GM23338 (cell line): ENCODE data around the gene MAPK8. TPM values are rescaled to one million over a fixed set of nuclear protein-coding genes. Genes with fewer than 3 reads are reported as not detected.

Experiments
- ATAC-seq: fragments of 200-7000 bp; cut with Tn5 transposase; 3 replicates; pipeline ENCODE4 v1.9.1; 2020
- DNase-seq: peaks from one replicate; pipeline ENCODE4 v3.0.0-alpha.2; 2015; ENCODE audit warnings: low spot score
- H2AFZ ChIP-seq: fragments of 200-600 bp; sonication (generic); 2 replicates; pipeline ENCODE4 v1.8.0; 2016; ENCODE audit warnings: antibody characterized with exemption, mild to moderate bottlenecking, moderate library complexity
- H3F3A ChIP-seq: fragments of 200-600 bp; sonication (generic); replicated peaks from 2 replicates; pipeline ENCODE4 v1.8.0; 2017; ENCODE audit warnings: antibody characterized with exemption, mixed run types, low read depth
- H3K27ac ChIP-seq: fragments of 200-600 bp; sonication (generic); 2 replicates; pipeline ENCODE4 v1.6.1; 2016; ENCODE audit warnings: low read depth
- H3K27me3 ChIP-seq: fragments of 200-600 bp; sonication (generic); 2 replicates; pipeline ENCODE4 v1.8.0; 2016; ENCODE audit warnings: mild to moderate bottlenecking, mixed run types, moderate library complexity; ENCODE audit not compliant: insufficient read depth
- H3K36me3 ChIP-seq: fragments of 200-600 bp; sonication (generic); 2 replicates; pipeline ENCODE4 v1.8.0; 2016; ENCODE audit warnings: mild to moderate bottlenecking; ENCODE audit not compliant: insufficient read depth
- H3K4me1 ChIP-seq: fragments of 200-600 bp; sonication (generic); 2 replicates; pipeline ENCODE4 v1.8.0; 2016; ENCODE audit warnings: mild to moderate bottlenecking, moderate library complexity; ENCODE audit not compliant: insufficient read depth
- H3K4me2 ChIP-seq: fragments of 200-600 bp; sonication (generic); 2 replicates; pipeline ENCODE4 v1.7.1; 2017; ENCODE audit warnings: mixed run types
- H3K4me3 ChIP-seq: fragments of 200-600 bp; sonication (generic); 2 replicates; pipeline ENCODE4 v1.6.1; 2016; ENCODE audit warnings: mixed run types
- H3K79me2 ChIP-seq: fragments of 200-600 bp; sonication (generic); replicated peaks from 2 replicates; pipeline ENCODE4 v1.8.0; 2017; ENCODE audit warnings: mild to moderate bottlenecking; ENCODE audit not compliant: insufficient read depth
- H3K9me2 ChIP-seq: fragments of 200-600 bp; sonication (generic); 2 replicates; pipeline ENCODE4 v1.8.0; 2017; ENCODE audit not compliant: insufficient read depth
- H4K20me1 ChIP-seq: fragments of 200-600 bp; sonication (generic); replicated peaks from 2 replicates; pipeline ENCODE4 v1.8.0; 2017; ENCODE audit warnings: mild to moderate bottlenecking; ENCODE audit not compliant: insufficient read depth
- H3K27ac Mint-ChIP-seq: 2 replicates; pipeline ENCODE4 v1.8.0; 2020; ENCODE audit warnings: inconsistent platforms, mild to moderate bottlenecking, moderate library complexity, mixed read lengths
- H3K27me3 Mint-ChIP-seq: 3 replicates; pipeline ENCODE4 v1.8.0; 2022; ENCODE audit warnings: low read depth, mild to moderate bottlenecking, moderate library complexity, mixed read lengths, inconsistent platforms; ENCODE audit not compliant: insufficient read depth, poor library complexity
- H3K36me3 Mint-ChIP-seq: 3 replicates; pipeline ENCODE4 v1.8.0; 2021; ENCODE audit warnings: low read depth, mild to moderate bottlenecking, inconsistent platforms, moderate library complexity, mixed read lengths
- H3K4me1 Mint-ChIP-seq: 3 replicates; pipeline ENCODE4 v1.8.0; 2020; ENCODE audit warnings: mild to moderate bottlenecking, inconsistent platforms, mixed read lengths
- H3K4me3 Mint-ChIP-seq: 3 replicates; pipeline ENCODE4 v1.8.0; 2021; ENCODE audit warnings: moderate library complexity, mild to moderate bottlenecking, inconsistent platforms, mixed read lengths
- H3K9me3 Mint-ChIP-seq: 3 replicates; pipeline ENCODE4 v1.8.0; 2020; ENCODE audit warnings: moderate library complexity, mild to moderate bottlenecking, inconsistent platforms, mixed read lengths
- CREB1 ChIP-seq: fragments of 250-450 bp; sonication (Bioruptor Pico); IDR thresholded peaks from 2 replicates; pipeline ENCODE4 v1.5.0; 2020; ENCODE audit warnings: low read depth, mild to moderate bottlenecking, moderate library complexity
- EZH2phosphoT487 ChIP-seq: fragments of 200-600 bp; sonication (generic); IDR thresholded peaks from one replicate; pipeline ENCODE4 v1.8.1; 2018; ENCODE audit warnings: antibody characterized with exemption; ENCODE audit not compliant: unreplicated experiment
- POLR2AphosphoS5 ChIP-seq: IDR thresholded peaks from 2 replicates; pipeline ENCODE4 v1.6.1; 2016; ENCODE audit warnings: antibody characterized with exemption, low read depth
- STAT1 ChIP-seq: IDR thresholded peaks from one replicate; pipeline ENCODE4 v1.6.1; 2016; ENCODE audit warnings: antibody characterized with exemption; ENCODE audit not compliant: unreplicated experiment
- ZNF114 ChIP-seq: fragments of 250-450 bp; sonication (Bioruptor Pico); IDR thresholded peaks from 2 replicates; pipeline ENCODE4 v1.5.0; 2020; ENCODE audit warnings: mild to moderate bottlenecking, moderate library complexity
- polyA plus RNA-seq: library from polyadenylated mRNA; unstranded; fragments of >200 nt; fragmentation: Nextera tagmentation; extraction: Ambion mirVana; gene quantifications from 2 replicates; pipeline ENCODE4 v1.2.1, GENCODE V29; 2016
- total RNA-seq: library from RNA; depleted of rRNA; stranded (reverse); fragments of >200 nt; shearing (Covaris generic); gene quantifications from 2 replicates; pipeline ENCODE4 v1.2.3, GENCODE V29; 2014
- TF ChIP-seq, protein P1 (sequence below): fragments of 250-450 bp; sonication (Bioruptor Pico); IDR thresholded peaks from 2 replicates; pipeline ENCODE4 v1.5.0; 2020; ENCODE audit warnings: mild to moderate bottlenecking, moderate library complexity
- TF ChIP-seq, protein P2 (sequence below): IDR thresholded peaks from 2 replicates; pipeline ENCODE4 v1.6.1; 2016; ENCODE audit warnings: antibody characterized with exemption

The MAPK8 gene
- total and polyA plus RNA-seq, 2 experiments from 2014 or later, result 52.4 to 73.6 TPM

DNA sequence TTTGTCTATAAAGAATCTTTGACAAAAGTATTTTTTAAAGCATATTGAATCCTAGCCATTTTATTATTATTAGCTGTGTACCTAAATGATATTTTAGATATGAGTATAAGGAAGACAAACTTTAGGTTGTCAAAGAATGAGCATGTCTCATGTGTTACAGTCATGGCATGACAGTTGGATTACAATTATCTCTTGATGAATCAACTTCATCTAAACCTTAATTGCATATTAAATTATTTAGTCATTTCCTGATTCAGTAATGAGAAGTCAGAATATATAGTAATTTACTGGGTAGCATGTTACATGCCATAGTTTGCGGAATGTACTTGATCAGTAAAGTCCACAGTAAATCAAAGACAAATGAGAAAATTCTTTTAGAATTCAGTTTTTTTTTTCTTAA, 59.2 kb downstream of the MAPK8 start (continued):
- TF ChIP-seq, protein P1, sequence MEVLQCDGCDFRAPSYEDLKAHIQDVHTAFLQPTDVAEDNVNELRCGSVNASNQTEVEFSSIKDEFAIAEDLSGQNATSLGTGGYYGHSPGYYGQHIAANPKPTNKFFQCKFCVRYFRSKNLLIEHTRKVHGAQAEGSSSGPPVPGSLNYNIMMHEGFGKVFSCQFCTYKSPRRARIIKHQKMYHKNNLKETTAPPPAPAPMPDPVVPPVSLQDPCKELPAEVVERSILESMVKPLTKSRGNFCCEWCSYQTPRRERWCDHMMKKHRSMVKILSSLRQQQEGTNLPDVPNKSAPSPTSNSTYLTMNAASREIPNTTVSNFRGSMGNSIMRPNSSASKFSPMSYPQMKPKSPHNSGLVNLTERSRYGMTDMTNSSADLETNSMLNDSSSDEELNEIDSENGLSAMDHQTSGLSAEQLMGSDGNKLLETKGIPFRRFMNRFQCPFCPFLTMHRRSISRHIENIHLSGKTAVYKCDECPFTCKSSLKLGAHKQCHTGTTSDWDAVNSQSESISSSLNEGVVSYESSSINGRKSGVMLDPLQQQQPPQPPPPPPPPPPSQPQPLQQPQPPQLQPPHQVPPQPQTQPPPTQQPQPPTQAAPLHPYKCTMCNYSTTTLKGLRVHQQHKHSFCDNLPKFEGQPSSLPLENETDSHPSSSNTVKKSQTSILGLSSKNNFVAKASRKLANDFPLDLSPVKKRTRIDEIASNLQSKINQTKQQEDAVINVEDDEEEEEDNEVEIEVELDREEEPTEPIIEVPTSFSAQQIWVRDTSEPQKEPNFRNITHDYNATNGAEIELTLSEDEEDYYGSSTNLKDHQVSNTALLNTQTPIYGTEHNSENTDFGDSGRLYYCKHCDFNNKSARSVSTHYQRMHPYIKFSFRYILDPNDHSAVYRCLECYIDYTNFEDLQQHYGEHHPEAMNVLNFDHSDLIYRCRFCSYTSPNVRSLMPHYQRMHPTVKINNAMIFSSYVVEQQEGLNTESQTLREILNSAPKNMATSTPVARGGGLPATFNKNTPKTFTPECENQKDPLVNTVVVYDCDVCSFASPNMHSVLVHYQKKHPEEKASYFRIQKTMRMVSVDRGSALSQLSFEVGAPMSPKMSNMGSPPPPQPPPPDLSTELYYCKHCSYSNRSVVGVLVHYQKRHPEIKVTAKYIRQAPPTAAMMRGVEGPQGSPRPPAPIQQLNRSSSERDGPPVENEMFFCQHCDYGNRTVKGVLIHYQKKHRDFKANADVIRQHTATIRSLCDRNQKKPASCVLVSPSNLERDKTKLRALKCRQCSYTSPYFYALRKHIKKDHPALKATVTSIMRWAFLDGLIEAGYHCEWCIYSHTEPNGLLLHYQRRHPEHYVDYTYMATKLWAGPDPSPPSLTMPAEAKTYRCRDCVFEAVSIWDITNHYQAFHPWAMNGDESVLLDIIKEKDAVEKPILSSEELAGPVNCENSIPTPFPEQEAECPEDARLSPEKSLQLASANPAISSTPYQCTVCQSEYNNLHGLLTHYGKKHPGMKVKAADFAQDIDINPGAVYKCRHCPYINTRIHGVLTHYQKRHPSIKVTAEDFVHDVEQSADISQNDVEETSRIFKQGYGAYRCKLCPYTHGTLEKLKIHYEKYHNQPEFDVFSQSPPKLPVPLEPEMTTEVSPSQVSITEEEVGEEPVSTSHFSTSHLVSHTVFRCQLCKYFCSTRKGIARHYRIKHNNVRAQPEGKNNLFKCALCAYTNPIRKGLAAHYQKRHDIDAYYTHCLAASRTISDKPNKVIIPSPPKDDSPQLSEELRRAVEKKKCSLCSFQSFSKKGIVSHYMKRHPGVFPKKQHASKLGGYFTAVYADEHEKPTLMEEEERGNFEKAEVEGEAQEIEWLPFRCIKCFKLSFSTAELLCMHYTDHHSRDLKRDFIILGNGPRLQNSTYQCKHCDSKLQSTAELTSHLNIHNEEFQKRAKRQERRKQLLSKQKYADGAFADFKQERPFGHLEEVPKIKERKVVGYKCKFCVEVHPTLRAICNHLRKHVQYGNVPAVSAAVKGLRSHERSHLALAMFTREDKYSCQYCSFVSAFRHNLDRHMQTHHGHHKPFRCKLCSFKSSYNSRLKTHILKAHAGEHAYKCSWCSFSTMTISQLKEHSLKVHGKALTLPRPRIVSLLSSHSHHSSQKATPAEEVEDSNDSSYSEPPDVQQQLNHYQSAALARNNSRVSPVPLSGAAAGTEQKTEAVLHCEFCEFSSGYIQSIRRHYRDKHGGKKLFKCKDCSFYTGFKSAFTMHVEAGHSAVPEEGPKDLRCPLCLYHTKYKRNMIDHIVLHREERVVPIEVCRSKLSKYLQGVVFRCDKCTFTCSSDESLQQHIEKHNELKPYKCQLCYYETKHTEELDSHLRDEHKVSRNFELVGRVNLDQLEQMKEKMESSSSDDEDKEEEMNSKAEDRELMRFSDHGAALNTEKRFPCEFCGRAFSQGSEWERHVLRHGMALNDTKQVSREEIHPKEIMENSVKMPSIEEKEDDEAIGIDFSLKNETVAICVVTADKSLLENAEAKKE, result no peak

DNA sequence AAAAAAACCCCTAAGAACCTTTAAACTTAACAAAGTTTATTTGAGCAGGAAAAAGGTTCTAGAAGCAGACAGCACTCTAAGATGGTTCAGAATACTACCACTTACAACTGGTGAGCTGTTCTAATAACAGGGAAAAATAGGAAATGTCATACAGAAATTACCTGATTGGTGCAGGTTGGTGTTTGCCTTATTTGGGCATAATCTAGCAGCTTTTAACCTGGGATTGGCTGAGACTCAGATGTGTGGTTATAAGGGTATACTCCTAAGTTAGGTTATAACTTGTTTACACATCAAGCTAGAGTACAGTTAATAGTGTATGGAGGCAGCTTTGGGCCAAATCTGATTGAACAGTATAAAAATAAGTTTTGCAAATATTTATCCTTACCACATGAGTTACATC, 59.8 kb downstream of the MAPK8 start:
- no peak for DNase-seq
- H3K4me3 ChIP-seq, result no peak overlapping the region
- ATAC-seq, result no peak; the same call in 2 of the 3 replicates
- peaks cover 56% of the 10 kb centered on the region for H3K79me2 ChIP-seq
- no peak overlapping the region for H2AFZ ChIP-seq
- no peaks in the 10 kb centered on the region for H3K27me3 ChIP-seq
- H3K36me3 Mint-ChIP-seq, result no peaks in the 10 kb centered on the region
- no peak overlapping the region for H3K27ac Mint-ChIP-seq
- H3K4me2 ChIP-seq, result no peak overlapping the region
- no peak overlapping the region for H3K4me3 Mint-ChIP-seq
- H3K27me3 Mint-ChIP-seq, result no peaks in the 10 kb centered on the region
- no peak overlapping the region for H3K27ac ChIP-seq
- H3K9me3 Mint-ChIP-seq, result no peaks in the 10 kb centered on the region
- peaks cover 5% of the 10 kb centered on the region for H4K20me1 ChIP-seq
- 0 out of 2 replicates have a peak, but pooled peaks cover 5% of the 10 kb centered on the region for H3K4me1 ChIP-seq
- H3K4me1 Mint-ChIP-seq, result peaks cover 15% of the 10 kb centered on the region; the same call in 2 of the 3 replicates
- H3F3A ChIP-seq, result no peaks in the 10 kb centered on the region
- no peaks in the 10 kb centered on the region for H3K36me3 ChIP-seq
- H3K9me2 ChIP-seq, result no peaks in the 10 kb centered on the region
- TF ChIP-seq, protein P2, sequence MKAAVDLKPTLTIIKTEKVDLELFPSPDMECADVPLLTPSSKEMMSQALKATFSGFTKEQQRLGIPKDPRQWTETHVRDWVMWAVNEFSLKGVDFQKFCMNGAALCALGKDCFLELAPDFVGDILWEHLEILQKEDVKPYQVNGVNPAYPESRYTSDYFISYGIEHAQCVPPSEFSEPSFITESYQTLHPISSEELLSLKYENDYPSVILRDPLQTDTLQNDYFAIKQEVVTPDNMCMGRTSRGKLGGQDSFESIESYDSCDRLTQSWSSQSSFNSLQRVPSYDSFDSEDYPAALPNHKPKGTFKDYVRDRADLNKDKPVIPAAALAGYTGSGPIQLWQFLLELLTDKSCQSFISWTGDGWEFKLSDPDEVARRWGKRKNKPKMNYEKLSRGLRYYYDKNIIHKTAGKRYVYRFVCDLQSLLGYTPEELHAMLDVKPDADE, result no peak
- no peak for TF ChIP-seq ZNF114
- no peak for TF ChIP-seq POLR2AphosphoS5
- no peak for TF ChIP-seq CREB1
- TF ChIP-seq, protein P1, result no peak
- no peak for TF ChIP-seq EZH2phosphoT487
- TF ChIP-seq STAT1, result no peak
